Lower leg skin (tissue), 3 donors: Measurements from ENCODE around the gene PDZD2.

Source experiments
- CTCF ChIP-seq, 3 donors: fragments of 450-650 bp; IDR thresholded peaks; one replicate each; pipeline ENCODE4 v1.5.1; 2016; ENCODE audit warnings: antibody characterized with exemption in 3 of 3, mild to moderate bottlenecking in 3 of 3, moderate library complexity in 2 of 3
- POLR2A ChIP-seq, 2 donors: fragments of 450-650 bp; IDR thresholded peaks; one replicate each; pipeline ENCODE4 v1.6.1; 2016 to 2017; ENCODE audit warnings: antibody characterized with exemption in 2 of 2, mild to moderate bottlenecking in 1 of 2, moderate library complexity in 1 of 2

- TF ChIP-seq POLR2A (IDR thresholded peaks at IDR 0.05) = no peak
- TF ChIP-seq CTCF (IDR thresholded peaks at IDR 0.05) = no peak
Measured at GRCh38 chr5:32001707-32002106, 362.8 kb downstream of the PDZD2 start.
